ENCODE measurements around the gene PLXNA2.

Gene PLXNA2

DNA sequence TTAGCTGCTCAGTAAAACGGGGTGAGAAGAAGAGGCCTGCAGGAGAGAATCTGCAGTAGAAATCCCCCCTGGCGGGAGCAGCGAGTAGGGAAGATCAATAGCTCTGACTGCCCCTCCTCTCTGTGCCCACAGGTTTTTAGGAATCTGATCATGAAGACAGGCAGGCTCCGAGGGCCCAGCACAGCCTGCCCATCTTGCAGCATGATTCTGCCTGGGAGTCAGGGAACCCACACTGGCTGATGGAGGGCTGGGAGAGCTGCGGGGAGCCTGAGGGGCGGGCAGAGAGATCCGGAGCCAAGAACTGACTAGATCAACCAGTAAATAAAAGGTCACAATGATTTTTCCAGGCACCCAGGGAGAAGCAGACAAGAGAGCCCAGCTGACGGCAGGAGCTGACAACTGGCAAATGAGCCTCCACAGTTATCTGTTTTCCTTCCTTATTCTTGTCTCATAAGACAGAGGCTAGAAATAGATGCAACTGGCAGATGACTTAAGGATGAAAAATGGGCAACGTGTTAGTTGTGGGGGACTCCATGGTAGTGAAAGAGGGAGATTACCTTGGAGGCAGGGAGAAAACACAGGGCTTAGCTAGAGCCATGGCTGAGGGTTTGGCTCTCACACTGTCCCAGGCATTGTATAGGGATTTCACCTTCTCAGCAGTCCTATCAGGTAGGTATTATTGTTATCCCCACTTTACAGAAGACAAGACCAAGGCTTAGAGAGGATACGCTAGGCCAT lies 116.2 kb downstream of the PLXNA2 start:
- ChIA-PET POLR2A (no interaction called here), CTCF (interaction anchor here (0.9 to 12.3 kb wide), 7 partner anchors 7 to 111 kb away, joined by 3 to 242 read pairs (median 4); partner anchors contain the start of gene PLXNA2)
- no peak for TF ChIP-seq CTCF (IDR thresholded peaks at IDR 0.05; ENCODE audit: insufficient read depth, low read length, missing control alignments)
- DNase-seq (ENCODE audit: low read depth, low spot score) = no peak
- no peak overlapping the region for H3K4me3 ChIP-seq (ENCODE audit: low read depth, low read length)

DNA sequence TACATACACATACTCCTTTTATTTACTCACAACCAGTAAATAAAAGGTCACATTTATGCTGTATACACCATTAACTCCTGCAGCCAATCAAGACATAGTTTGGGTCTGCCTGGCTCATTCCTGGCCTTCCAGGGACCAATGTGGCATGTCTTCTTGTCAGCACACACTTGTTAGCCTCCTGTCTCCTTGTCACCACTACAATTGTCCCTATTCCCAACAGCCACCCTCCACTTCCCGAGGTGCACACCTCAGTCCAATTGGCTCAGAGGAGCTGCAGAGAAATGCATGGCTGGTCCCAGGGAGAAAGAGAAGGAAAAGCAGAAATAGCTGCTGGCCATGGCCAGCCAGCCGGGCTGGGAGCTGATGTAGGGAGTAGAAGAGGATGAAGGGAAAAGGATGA lies 116.9 kb downstream of the PLXNA2 start:
- TF ChIP-seq CTCF (IDR thresholded peaks at IDR 0.05; ENCODE audit: insufficient read depth, low read length, missing control alignments) = no peak
- DNase-seq (ENCODE audit: low read depth, low spot score) = no peak
- POLR2A ChIA-PET = no interaction called here
- CTCF ChIA-PET = interaction anchor here (0.9 to 12.3 kb wide), 5 partner anchors 15 to 112 kb away, joined by 3 to 242 read pairs (median 6); partner anchors contain the start of gene PLXNA2
- no peak overlapping the region for H3K4me3 ChIP-seq (ENCODE audit: low read depth, low read length)

DNA sequence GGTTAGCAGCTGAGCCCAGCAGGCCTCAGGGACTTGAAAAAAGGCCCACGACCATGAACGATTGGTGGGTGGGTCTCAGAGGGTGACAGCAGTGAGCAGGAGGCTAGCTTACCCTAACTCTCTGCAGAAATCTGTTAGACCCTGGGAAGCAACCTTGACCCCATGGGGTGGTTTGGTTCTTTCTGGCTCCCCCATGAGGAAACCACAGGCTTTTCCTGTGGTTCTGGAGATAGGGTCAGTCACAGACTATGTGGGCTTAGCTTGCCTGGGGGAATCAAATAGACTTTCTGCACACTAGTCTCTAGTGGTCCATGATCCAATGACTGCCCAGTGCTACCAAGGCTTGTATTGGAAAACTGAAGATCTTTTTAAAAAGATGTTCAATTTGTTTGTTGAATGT lies 118.1 kb downstream of the PLXNA2 start:
- no peak overlapping the region for H3K4me3 ChIP-seq (ENCODE audit: low read depth, low read length)
- no peak for TF ChIP-seq CTCF (IDR thresholded peaks at IDR 0.05; ENCODE audit: insufficient read depth, low read length, missing control alignments)
- ChIA-PET POLR2A (no interaction called here), CTCF (interaction anchor here (1.0 to 12.3 kb wide), 2 partner anchors 9 to 18 kb away, joined by 3 to 151 read pairs; no protein-coding TSS in a partner anchor)
- DNase-seq (ENCODE audit: low read depth, low spot score) = no peak

DNA sequence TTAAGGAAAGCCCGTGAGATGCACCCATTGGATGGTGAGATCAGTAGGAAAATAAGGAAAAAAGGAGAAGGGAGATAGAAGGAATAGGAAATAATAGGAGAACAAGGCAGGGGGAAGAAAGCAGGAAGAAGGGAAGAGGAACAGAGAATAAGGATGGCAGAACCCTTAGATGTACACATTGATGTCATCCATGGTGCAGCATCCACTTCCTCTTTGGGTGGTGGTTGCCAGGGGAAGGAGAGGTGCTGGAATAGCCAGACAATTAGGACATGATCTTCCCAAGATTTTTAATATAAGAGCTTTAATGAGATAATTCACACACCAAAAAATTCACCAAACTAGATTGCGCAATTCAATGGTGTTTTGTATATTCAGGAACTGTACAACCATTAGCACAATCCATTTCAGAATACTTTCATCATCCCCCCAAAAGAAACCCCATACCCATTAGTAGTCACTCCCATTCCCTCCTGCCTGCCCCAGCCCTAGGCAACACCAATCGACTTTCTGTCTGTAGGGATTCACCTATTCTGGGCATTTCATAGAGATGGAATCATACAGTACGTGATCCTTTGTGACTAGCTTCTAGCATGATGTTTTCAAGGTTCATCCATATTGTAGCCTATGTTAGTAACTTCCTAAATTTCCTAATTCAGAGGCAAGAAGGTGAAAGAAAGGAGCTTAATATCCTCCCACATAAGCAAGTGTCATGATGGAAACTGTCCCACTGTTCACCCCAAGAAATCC lies 121.4 kb downstream of the PLXNA2 start:
- H3K4me3 ChIP-seq (ENCODE audit: low read depth, low read length) = no peak overlapping the region
- ChIA-PET CTCF (interaction anchor here (0.9 to 5.8 kb wide), 10 partner anchors 8 to 122 kb away, joined by 3 to 59 read pairs (median 5); partner anchors contain the start of gene PLXNA2), POLR2A (no interaction called here)
- no peak for DNase-seq (ENCODE audit: low read depth, low spot score)
- no peak for TF ChIP-seq CTCF (IDR thresholded peaks at IDR 0.05; ENCODE audit: insufficient read depth, low read length, missing control alignments)

DNA sequence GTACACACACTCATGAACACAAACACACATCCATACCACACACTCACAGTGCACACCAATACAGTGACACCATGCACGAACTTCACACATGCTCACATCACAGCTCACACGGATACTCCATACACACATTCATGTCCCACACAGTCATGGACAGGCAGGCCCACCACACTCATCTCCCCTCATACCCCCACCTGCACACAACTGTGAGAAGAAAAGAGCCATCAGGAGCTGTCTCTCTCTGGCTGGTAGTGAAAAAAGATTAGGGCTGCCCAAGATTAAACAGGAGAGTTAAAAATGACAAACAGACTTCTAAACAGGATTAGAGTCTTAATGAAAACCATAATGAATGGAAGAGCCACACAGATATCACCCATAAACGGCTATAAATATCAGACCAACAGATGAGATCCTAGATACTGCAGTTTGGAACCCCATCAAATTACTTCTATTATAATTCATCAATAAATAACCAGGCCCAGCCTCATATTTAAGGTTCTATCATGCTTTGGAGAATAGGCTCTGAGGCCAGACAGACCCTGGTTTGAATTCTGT lies 122.3 kb downstream of the PLXNA2 start:
- no peak for DNase-seq (ENCODE audit: low read depth, low spot score)
- CTCF ChIA-PET = interaction anchor here (1.5 to 5.8 kb wide), 4 partner anchors 10 to 123 kb away, joined by 4 to 59 read pairs (median 30); partner anchors contain the start of gene PLXNA2
- no peak overlapping the region for H3K4me3 ChIP-seq (ENCODE audit: low read depth, low read length)
- TF ChIP-seq CTCF (IDR thresholded peaks at IDR 0.05; ENCODE audit: insufficient read depth, low read length, missing control alignments) = no peak
- POLR2A ChIA-PET = no interaction called here

DNA sequence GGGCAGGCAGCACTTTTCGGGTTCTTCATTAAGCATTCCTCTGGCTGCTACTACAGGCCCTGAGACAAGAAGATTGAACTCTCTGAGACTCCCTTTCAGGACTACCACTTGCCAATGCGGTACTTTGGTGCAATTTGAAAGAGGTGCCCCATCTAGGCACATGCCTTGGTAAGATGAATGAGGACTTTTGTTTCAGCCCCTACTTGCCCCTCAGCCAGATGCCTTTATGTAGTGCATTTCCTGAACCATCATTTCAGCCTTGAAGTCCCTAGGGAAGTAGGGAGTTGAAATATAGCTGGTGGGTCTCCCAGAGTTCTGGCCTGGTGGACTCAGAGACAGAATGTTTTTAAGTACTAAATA lies 123.8 kb downstream of the PLXNA2 start:
- DNase-seq (ENCODE audit: low read depth, low spot score) = no peak
- ChIA-PET CTCF (interaction anchor here (0.9 to 5.8 kb wide), 10 partner anchors 8 to 125 kb away, joined by 3 to 59 read pairs (median 3); partner anchors contain the start of gene PLXNA2), POLR2A (no interaction called here)
- no peak for TF ChIP-seq CTCF (IDR thresholded peaks at IDR 0.05; ENCODE audit: insufficient read depth, low read length, missing control alignments)
- no peak overlapping the region for H3K4me3 ChIP-seq (ENCODE audit: low read depth, low read length)
